Sigmoid colon (tissue), 4 donors: ENCODE data around the gene RNF212.

Experiments
- CTCF ChIP-seq, 4 experiments: fragments of 450-650 bp in 3 of 4; fragments of 200-600 bp in 1 of 4; IDR thresholded peaks; one replicate each; pipeline ENCODE4 v1.5.1; 2016 to 2019; ENCODE audit warnings: antibody characterized with exemption in 4 of 4, mild to moderate bottlenecking in 3 of 4, moderate library complexity in 2 of 4
- EP300 ChIP-seq, 4 donors: sonication (generic); formaldehyde crosslinking; IDR thresholded peaks; one replicate each; pipeline ENCODE4 v1.6.1; 2017; ENCODE audit warnings: antibody characterized with exemption in 4 of 4
- POLR2A ChIP-seq, 2 donors: fragments of 450-650 bp; IDR thresholded peaks; one replicate each; pipeline ENCODE4 v1.6.1; 2016; ENCODE audit warnings: antibody characterized with exemption in 2 of 2, mild to moderate bottlenecking in 2 of 2, moderate library complexity in 2 of 2
- POLR2AphosphoS5 ChIP-seq, 4 donors: sonication (generic); formaldehyde crosslinking; IDR thresholded peaks; one replicate each; pipeline ENCODE4 v1.6.1; 2017; ENCODE audit warnings: antibody characterized with exemption in 4 of 4

- TF ChIP-seq CTCF (IDR thresholded peaks at IDR 0.05) = peak in 3 of 4 experiments; percentile 42 to 47 (median 47)
- no peak for TF ChIP-seq POLR2AphosphoS5 (IDR thresholded peaks at IDR 0.05)
- TF ChIP-seq POLR2A (IDR thresholded peaks at IDR 0.05) = no peak
- TF ChIP-seq EP300 (IDR thresholded peaks at IDR 0.05) = no peak
These were observed 40.4 kb downstream of the RNF212 start for GRCh38 chr4:1072830-1073446.
